Erythroblast (primary cell): Measurements from ENCODE around the gene MOB3C.

ENCODE experiments used
- GATA1 ChIP-seq: IDR thresholded peaks from 2 replicates; pipeline ENCODE4 v1.6.1; 2011; ENCODE audit warnings: low read depth, mild to moderate bottlenecking, control low read depth, low read length, moderate library complexity
- POLR2A ChIP-seq: IDR thresholded peaks from 2 replicates; pipeline ENCODE4 v1.6.1; 2011; ENCODE audit warnings: mild to moderate bottlenecking, low read length

DNA sequence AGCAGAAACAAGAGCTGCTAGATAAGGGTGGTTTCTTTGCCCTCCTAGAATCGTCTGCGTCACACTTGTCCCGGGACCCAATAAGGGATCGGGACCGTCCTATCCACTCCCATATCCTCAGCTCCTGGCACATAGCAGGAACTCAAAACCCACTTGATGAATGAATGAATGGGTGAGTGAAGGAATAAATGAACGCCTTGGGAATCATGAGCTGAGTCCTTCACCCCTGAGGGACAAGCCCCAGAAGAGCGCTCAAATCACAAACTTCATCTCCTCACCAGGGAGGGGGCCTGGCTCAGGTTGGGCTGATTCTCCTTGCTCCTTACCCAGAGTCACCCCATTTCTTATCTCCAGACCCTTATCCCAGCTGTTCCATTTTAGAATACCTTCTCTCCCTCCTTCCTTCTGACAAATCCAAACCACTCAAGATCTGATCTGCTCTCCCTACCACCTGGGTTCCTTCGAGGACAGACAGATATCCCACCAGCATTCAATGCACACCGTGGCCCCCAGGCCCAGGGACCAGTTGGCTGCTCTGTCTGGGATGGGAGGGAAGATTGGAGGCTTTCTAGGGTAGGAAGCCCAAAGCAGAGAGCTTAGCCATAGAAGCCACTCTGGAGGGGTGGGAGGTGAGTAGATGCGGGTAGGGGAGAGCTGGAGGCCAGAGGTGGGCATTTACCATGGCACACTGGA, 643 bp upstream of the MOB3C start:
- no peak for TF ChIP-seq POLR2A
- TF ChIP-seq GATA1, result no peak
